ENCODE measurements around the gene DCDC2B. TPM values are rescaled to one million over a fixed set of nuclear protein-coding genes. Genes with fewer than 3 reads are reported as not detected.

Gene DCDC2B
- total RNA-seq, 1 donor from 2014 or later: not detected

- TF ChIP-seq CTCF (IDR thresholded peaks at IDR 0.05): no peak
- Mint-ChIP-seq H3K9me3 (no peaks in the 10 kb centered on the region), H3K4me3 (no peak overlapping the region), H3K27ac (no peak overlapping the region), H3K4me1 (peaks cover 33% of the 10 kb centered on the region), H3K36me3 (ENCODE audit: low read depth) (peaks cover 75% of the 10 kb centered on the region), H3K27me3 (no peaks in the 10 kb centered on the region)
- no peak for DNase-seq
- CTCF ChIA-PET: no interaction called here
- intact Hi-C loops (cut with micrococcal nuclease): no loop called here
- POLR2A ChIA-PET: no interaction called here
- no peak for ATAC-seq (ENCODE audit: low read depth)
Measured at GRCh38 chr1:32186077-32186476, 22.8 kb upstream of the DCDC2B start.

- peaks cover 29% of the 10 kb centered on the region for H3K4me1 Mint-ChIP-seq
- no peak for TF ChIP-seq CTCF (IDR thresholded peaks at IDR 0.05)
- no peak for DNase-seq
- no peaks in the 10 kb centered on the region for H3K9me3 Mint-ChIP-seq
- no peak overlapping the region for H3K27ac Mint-ChIP-seq
- intact Hi-C loops (cut with micrococcal nuclease): no loop called here
- ChIA-PET POLR2A (no interaction called here), CTCF (no interaction called here)
- no peak for ATAC-seq (ENCODE audit: low read depth)
- H3K4me3 Mint-ChIP-seq: no peak overlapping the region
- no peaks in the 10 kb centered on the region for H3K27me3 Mint-ChIP-seq
- peaks cover 75% of the 10 kb centered on the region for H3K36me3 Mint-ChIP-seq (ENCODE audit: low read depth)
Measured at GRCh38 chr1:32186491-32186890, 22.4 kb upstream of the DCDC2B start.

GRCh38 chr1:32187850-32188249 lies 21.0 kb upstream of the DCDC2B start:
- Mint-ChIP-seq H3K4me1 (peaks cover 17% of the 10 kb centered on the region), H3K36me3 (ENCODE audit: low read depth) (peaks cover 79% of the 10 kb centered on the region), H3K27ac (no peak overlapping the region), H3K4me3 (no peak overlapping the region), H3K27me3 (no peaks in the 10 kb centered on the region), H3K9me3 (no peaks in the 10 kb centered on the region)
- ATAC-seq (ENCODE audit: low read depth): no peak
- TF ChIP-seq CTCF (IDR thresholded peaks at IDR 0.05): no peak
- intact Hi-C loops (cut with micrococcal nuclease): no loop called here
- DNase-seq: no peak
- ChIA-PET POLR2A (interaction anchor here (1.3 kb wide), 1 partner anchor 13 kb away, joined by 4 read pairs; the partner anchor contains the start of gene CCDC28B), CTCF (no interaction called here)

- Mint-ChIP-seq H3K4me3 (no peak overlapping the region), H3K27ac (no peak overlapping the region), H3K4me1 (peaks cover 3% of the 10 kb centered on the region), H3K36me3 (ENCODE audit: low read depth) (peaks cover 94% of the 10 kb centered on the region), H3K27me3 (no peaks in the 10 kb centered on the region), H3K9me3 (no peaks in the 10 kb centered on the region)
- ChIA-PET CTCF (no interaction called here), POLR2A (interaction anchor here (0.5 to 0.6 kb wide), 2 partner anchors 43 to 63 kb away, joined by 4 to 11 read pairs; no protein-coding TSS in a partner anchor)
- TF ChIP-seq CTCF (IDR thresholded peaks at IDR 0.05): no peak
- ATAC-seq (ENCODE audit: low read depth) (no peak), DNase-seq (no peak)
- intact Hi-C loops (cut with micrococcal nuclease): no loop called here
Measured at GRCh38 chr1:32192220-32192948, 16.5 kb upstream of the DCDC2B start.

GRCh38 chr1:32194984-32195383 lies 13.9 kb upstream of the DCDC2B start:
- intact Hi-C loops (cut with micrococcal nuclease): no loop called here
- POLR2A ChIA-PET: interaction anchor here (1.3 kb wide), 1 partner anchor 11 kb away, joined by 4 read pairs; the partner anchor contains the start of gene IQCC

More at GRCh38 chr1:32194984-32195383, 13.9 kb upstream of the DCDC2B start:
- CTCF ChIA-PET: no interaction called here
- no peaks in the 10 kb centered on the region for H3K27me3 Mint-ChIP-seq
- H3K9me3 Mint-ChIP-seq: no peaks in the 10 kb centered on the region
- DNase-seq: no peak
- H3K27ac Mint-ChIP-seq: no peak overlapping the region
- TF ChIP-seq CTCF (IDR thresholded peaks at IDR 0.05): no peak
- peaks cover 79% of the 10 kb centered on the region for H3K36me3 Mint-ChIP-seq (ENCODE audit: low read depth)
- peaks cover 12% of the 10 kb centered on the region for H3K4me1 Mint-ChIP-seq
- ATAC-seq (ENCODE audit: low read depth): no peak
- H3K4me3 Mint-ChIP-seq: no peak overlapping the region
